H9 (cell line): ENCODE data around the gene PIK3C3. TPM values are rescaled to one million over a fixed set of nuclear protein-coding genes. Genes with fewer than 3 reads are reported as not detected.

Source experiments
- DNase-seq: peaks from one replicate; pipeline ENCODE4 v3.0.0-alpha.2; 2017
- H2AFZ ChIP-seq: one replicate; pipeline ENCODE4 v1.6.1; 2013; ENCODE audit warnings: mild to moderate bottlenecking, low read length, control low read depth, moderate library complexity
- H2AK5ac ChIP-seq: 2 replicates; pipeline ENCODE4 v1.6.1; 2013; ENCODE audit warnings: low read length, control low read depth, mixed read lengths; ENCODE audit not compliant: insufficient read length
- H2BK120ac ChIP-seq: one replicate; pipeline ENCODE4 v1.6.1; 2013; ENCODE audit warnings: low read depth, mild to moderate bottlenecking, low read length, control low read depth, inconsistent platforms; ENCODE audit not compliant: poor library complexity, severe bottlenecking
- H2BK12ac ChIP-seq: 2 replicates; pipeline ENCODE4 v1.6.1; 2013; ENCODE audit warnings: low read length, control low read depth, mixed read lengths, low read depth; ENCODE audit not compliant: insufficient read length
- H2BK15ac ChIP-seq: 2 replicates; pipeline ENCODE4 v1.6.1; 2013; ENCODE audit warnings: low read depth, low read length, control low read depth
- H2BK20ac ChIP-seq: one replicate; pipeline ENCODE4 v1.6.1; 2013; ENCODE audit warnings: low read depth, mild to moderate bottlenecking, low read length, control low read depth, inconsistent platforms; ENCODE audit not compliant: poor library complexity, severe bottlenecking
- H2BK5ac ChIP-seq: 2 replicates; pipeline ENCODE4 v1.6.1; 2013; ENCODE audit warnings: low read length, control low read depth, mixed read lengths; ENCODE audit not compliant: insufficient read length
- H3K14ac ChIP-seq: 2 replicates; pipeline ENCODE4 v1.6.1; 2013; ENCODE audit warnings: low read length, control low read depth; ENCODE audit not compliant: insufficient read depth
- H3K18ac ChIP-seq: 2 replicates; pipeline ENCODE4 v1.6.1; 2013; ENCODE audit warnings: low read depth, mild to moderate bottlenecking, mixed read lengths, low read length, control low read depth; ENCODE audit not compliant: insufficient read length
- H3K23ac ChIP-seq: 2 replicates; pipeline ENCODE4 v1.6.1; 2013; ENCODE audit warnings: low read length, control low read depth, mixed read lengths, low read depth; ENCODE audit not compliant: insufficient read length
- H3K23me2 ChIP-seq: 2 replicates; pipeline ENCODE4 v1.6.1; 2013; ENCODE audit warnings: low read depth, mild to moderate bottlenecking, mixed read lengths, low read length, control low read depth; ENCODE audit not compliant: insufficient read length, poor library complexity, severe bottlenecking
- H3K27ac ChIP-seq: 2 replicates; pipeline ENCODE4 v1.5.1; 2013; ENCODE audit warnings: low read length, control low read depth, mixed read lengths, low read depth; ENCODE audit not compliant: insufficient read length
- H3K27me3 ChIP-seq: 2 replicates; pipeline ENCODE4 v1.6.1; 2013; ENCODE audit warnings: low read length, control low read depth, inconsistent platforms; ENCODE audit not compliant: insufficient read depth
- H3K4ac ChIP-seq: 2 replicates; pipeline ENCODE4 v1.6.1; 2013; ENCODE audit warnings: low read depth, mild to moderate bottlenecking, control low read depth, inconsistent platforms, low read length, moderate library complexity
- H3K4me1 ChIP-seq: 2 replicates; pipeline ENCODE4 v1.6.1; 2013; ENCODE audit warnings: low read length, control low read depth, inconsistent platforms; ENCODE audit not compliant: insufficient read depth
- H3K4me2 ChIP-seq: 2 replicates; pipeline ENCODE4 v1.6.1; 2013; ENCODE audit warnings: low read length, control low read depth, mixed read lengths; ENCODE audit not compliant: insufficient read length, insufficient read depth
- H3K56ac ChIP-seq: 2 replicates; pipeline ENCODE4 v1.6.1; 2013; ENCODE audit warnings: low read depth, mild to moderate bottlenecking, mixed read lengths, low read length, control low read depth; ENCODE audit not compliant: insufficient read length
- H3K79me1 ChIP-seq: 2 replicates; pipeline ENCODE4 v1.6.1; 2013; ENCODE audit warnings: low read depth, mild to moderate bottlenecking, moderate library complexity, low read length, control low read depth, inconsistent platforms; ENCODE audit not compliant: insufficient read depth, poor library complexity, severe bottlenecking
- H3K79me2 ChIP-seq: 2 replicates; pipeline ENCODE4 v1.6.1; 2013; ENCODE audit warnings: low read length, control low read depth, inconsistent platforms; ENCODE audit not compliant: insufficient read depth
- H3K9ac ChIP-seq: 2 replicates; pipeline ENCODE4 v1.6.1; 2013; ENCODE audit warnings: low read length, control low read depth, mixed read lengths; ENCODE audit not compliant: insufficient read length; ENCODE audit errors: extremely low read depth
- H3K9me3 ChIP-seq: one replicate; pipeline ENCODE4 v1.6.1; 2013; ENCODE audit warnings: low read depth, low read length, inconsistent platforms; ENCODE audit not compliant: control insufficient read depth
- H3T11ph ChIP-seq: one replicate; pipeline ENCODE4 v1.6.1; 2013; ENCODE audit warnings: mild to moderate bottlenecking, low read length, control low read depth, inconsistent platforms
- H4K20me1 ChIP-seq: one replicate; pipeline ENCODE4 v1.6.1; 2013; ENCODE audit not compliant: control insufficient read depth, insufficient read length, insufficient read depth
- H4K5ac ChIP-seq: 2 replicates; pipeline ENCODE4 v1.6.1; 2013; ENCODE audit warnings: low read depth, mild to moderate bottlenecking, mixed read lengths, low read length, control low read depth; ENCODE audit not compliant: insufficient read length
- H4K8ac ChIP-seq: replicated peaks from 2 replicates; pipeline ENCODE4 v1.6.1; 2013; ENCODE audit warnings: low read length, control low read depth, mixed read lengths, low read depth; ENCODE audit not compliant: insufficient read length
- H4K91ac ChIP-seq: 2 replicates; pipeline ENCODE4 v1.6.1; 2013; ENCODE audit warnings: low read depth, mild to moderate bottlenecking, moderate library complexity, mixed read lengths, low read length, control low read depth; ENCODE audit not compliant: insufficient read length
- H3K27ac Mint-ChIP-seq, 3 experiments: 2 replicates in 2 of 3; 3 replicates in 1 of 3; pipeline ENCODE4 v1.8.0; 2020 to 2021; ENCODE audit warnings: mixed read lengths in 3 of 3, mild to moderate bottlenecking in 1 of 3, moderate library complexity in 1 of 3
- H3K27me3 Mint-ChIP-seq: 2 replicates; pipeline ENCODE4 v1.8.0; 2021; ENCODE audit warnings: low read depth, mild to moderate bottlenecking, moderate library complexity, mixed read lengths
- H3K36me3 Mint-ChIP-seq, 3 experiments: 2 replicates in 2 of 3; 3 replicates in 1 of 3; pipeline ENCODE4 v1.8.0; 2020 to 2021; ENCODE audit warnings: low read depth in 3 of 3, mixed read lengths in 3 of 3; ENCODE audit not compliant: insufficient read depth in 1 of 3
- H3K4me1 Mint-ChIP-seq, 2 experiments: 2 replicates each; pipeline ENCODE4 v1.8.0; 2020; ENCODE audit warnings: mixed read lengths in 2 of 2
- H3K4me3 Mint-ChIP-seq, 2 experiments: 2 replicates in 1 of 2; 3 replicates in 1 of 2; pipeline ENCODE4 v1.8.0; 2020 to 2021; ENCODE audit warnings: mild to moderate bottlenecking in 2 of 2, mixed read lengths in 2 of 2, moderate library complexity in 1 of 2
- H3K9me3 Mint-ChIP-seq, 2 experiments: 2 replicates in 1 of 2; 3 replicates in 1 of 2; pipeline ENCODE4 v1.8.0; 2020; ENCODE audit warnings: mild to moderate bottlenecking in 2 of 2, mixed read lengths in 2 of 2, moderate library complexity in 1 of 2
- WGBS: extraction: QIAGEN DNeasy Blood & Tissue Kit; methylation state at CpG from one replicate; pipeline ENCODE4 v1.1.7; 2013; ENCODE audit warnings: missing lambda C conversion rate, low lambda C conversion rate, mixed read lengths; ENCODE audit not compliant: insufficient read length; ENCODE audit errors: extremely low coverage; 5-methylcytosine and 5-hydroxymethylcytosine counted together
- total RNA-seq: library from RNA; stranded (reverse); gene quantifications from 2 replicates; pipeline ENCODE4 v1.2.1, GENCODE V29; 2021
- TF ChIP-seq, protein P1 (sequence below): fragments of 200-600 bp; sonication (generic); conservative IDR thresholded peaks from 3 replicates; pipeline ENCODE4 v1.8.0; 2021; ENCODE audit warnings: antibody characterized with exemption, mild to moderate bottlenecking

The PIK3C3 gene
- total RNA-seq, 1 experiment from 2014 or later, result 48.8 TPM

- H3K4me3 Mint-ChIP-seq, result no peak overlapping the region
- Histone ChIP-seq H3K18ac (no peak overlapping the region), H4K5ac (no peak overlapping the region)
Measured at GRCh38 chr18:41993151-41993550, 38.1 kb downstream of the PIK3C3 start.

More at GRCh38 chr18:41993151-41993550, 38.1 kb downstream of the PIK3C3 start:
- H3K4ac ChIP-seq, result no peak overlapping the region
- TF ChIP-seq, protein P1, sequence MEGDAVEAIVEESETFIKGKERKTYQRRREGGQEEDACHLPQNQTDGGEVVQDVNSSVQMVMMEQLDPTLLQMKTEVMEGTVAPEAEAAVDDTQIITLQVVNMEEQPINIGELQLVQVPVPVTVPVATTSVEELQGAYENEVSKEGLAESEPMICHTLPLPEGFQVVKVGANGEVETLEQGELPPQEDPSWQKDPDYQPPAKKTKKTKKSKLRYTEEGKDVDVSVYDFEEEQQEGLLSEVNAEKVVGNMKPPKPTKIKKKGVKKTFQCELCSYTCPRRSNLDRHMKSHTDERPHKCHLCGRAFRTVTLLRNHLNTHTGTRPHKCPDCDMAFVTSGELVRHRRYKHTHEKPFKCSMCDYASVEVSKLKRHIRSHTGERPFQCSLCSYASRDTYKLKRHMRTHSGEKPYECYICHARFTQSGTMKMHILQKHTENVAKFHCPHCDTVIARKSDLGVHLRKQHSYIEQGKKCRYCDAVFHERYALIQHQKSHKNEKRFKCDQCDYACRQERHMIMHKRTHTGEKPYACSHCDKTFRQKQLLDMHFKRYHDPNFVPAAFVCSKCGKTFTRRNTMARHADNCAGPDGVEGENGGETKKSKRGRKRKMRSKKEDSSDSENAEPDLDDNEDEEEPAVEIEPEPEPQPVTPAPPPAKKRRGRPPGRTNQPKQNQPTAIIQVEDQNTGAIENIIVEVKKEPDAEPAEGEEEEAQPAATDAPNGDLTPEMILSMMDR, result no peak
- H2BK15ac ChIP-seq, result no peak overlapping the region
- H2BK120ac ChIP-seq, result no peak overlapping the region
- Mint-ChIP-seq H3K36me3 (peaks cover 4 to 38% (median 26%) of the 10 kb centered on the region in 3 experiments; a peak in 6 of 7 replicates), H3K4me1 (peaks cover 5 to 7% of the 10 kb centered on the region in 2 experiments), H3K27ac (no peak overlapping the region), H3K27me3 (no peaks in the 10 kb centered on the region), H3K9me3 (no peaks in the 10 kb centered on the region)
- H3K79me1 ChIP-seq, result no peaks in the 10 kb centered on the region
- no peak overlapping the region for H3K14ac ChIP-seq
- no peak overlapping the region for H2BK20ac ChIP-seq
- H3K79me2 ChIP-seq, result no peaks in the 10 kb centered on the region
- H4K20me1 ChIP-seq, result no peaks in the 10 kb centered on the region
- no peak overlapping the region for H3T11ph ChIP-seq
- no peak overlapping the region for H2AFZ ChIP-seq
- H3K9ac ChIP-seq, result no peak overlapping the region
- H3K27ac ChIP-seq, result no peak overlapping the region
- no peaks in the 10 kb centered on the region for H3K23me2 ChIP-seq
- no peak overlapping the region for H3K56ac ChIP-seq
- H4K91ac ChIP-seq, result no peak overlapping the region
- no CpG with 5 or more reads among the region's 2 CpGs for WGBS
- H2BK12ac ChIP-seq, result no peak overlapping the region
- no peaks in the 10 kb centered on the region for H3K4me1 ChIP-seq
- H2BK5ac ChIP-seq, result no peak overlapping the region
- H3K9me3 ChIP-seq, result no peaks in the 10 kb centered on the region
- H3K27me3 ChIP-seq, result no peaks in the 10 kb centered on the region
- no peak overlapping the region for H3K23ac ChIP-seq
- H3K4me2 ChIP-seq, result no peak overlapping the region
- no peak for DNase-seq
- H4K8ac ChIP-seq, result no peak overlapping the region
- no peak overlapping the region for H2AK5ac ChIP-seq
